GM21737 (cell line): Measurements from ENCODE around the gene TNFAIP8L1.

Experiments
- ATAC-seq: cut with Tn5 transposase; IDR thresholded peaks from one replicate; pipeline ENCODE4 v1.9.1; 2021; ENCODE audit warnings: mild to moderate bottlenecking, moderate library complexity; ENCODE audit not compliant: unreplicated experiment

TNFAIP8L1 gene

DNA sequence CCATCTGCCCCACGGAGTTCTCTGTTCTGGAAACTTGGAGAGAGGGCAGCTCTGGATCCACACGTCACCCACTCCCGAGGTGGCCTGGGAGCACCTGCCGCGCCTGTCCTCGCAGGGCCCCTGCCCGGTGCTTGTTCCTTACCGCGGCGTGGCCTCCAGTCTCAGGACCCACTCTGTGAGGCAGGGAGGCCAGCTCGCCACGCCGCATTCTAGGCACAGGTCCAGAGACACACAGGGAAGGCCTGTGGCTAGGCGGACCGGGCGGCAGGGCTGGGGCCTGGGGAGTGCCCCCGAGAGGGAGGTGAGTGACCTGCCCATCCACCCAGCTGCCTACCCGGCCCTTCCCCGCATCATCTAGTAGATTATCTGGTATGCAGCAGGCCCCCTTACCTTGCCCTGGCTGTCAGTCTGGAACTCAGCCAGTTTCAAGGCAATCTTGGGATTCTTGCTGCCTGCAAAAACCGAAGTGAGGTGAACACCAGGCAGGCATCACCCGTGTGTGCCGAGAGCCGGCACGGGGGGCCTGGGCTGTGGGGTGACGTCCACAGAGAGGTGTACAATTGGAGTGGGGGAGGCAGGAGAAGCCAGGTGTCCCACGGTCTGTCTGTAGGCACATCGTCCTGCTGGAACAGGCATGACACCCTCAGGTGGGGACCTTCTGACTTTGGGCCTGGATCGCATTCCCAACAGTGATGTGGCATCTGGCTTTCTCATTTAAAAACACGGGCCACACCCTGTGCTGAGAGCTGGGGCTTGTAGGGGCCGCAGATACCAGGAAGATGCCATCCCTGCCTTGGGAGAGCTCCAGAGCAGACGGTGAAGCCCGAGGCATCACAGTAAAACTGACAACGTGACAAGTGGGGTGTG lies 60.7 kb downstream of the TNFAIP8L1 start:
- ATAC-seq: no peak

DNA sequence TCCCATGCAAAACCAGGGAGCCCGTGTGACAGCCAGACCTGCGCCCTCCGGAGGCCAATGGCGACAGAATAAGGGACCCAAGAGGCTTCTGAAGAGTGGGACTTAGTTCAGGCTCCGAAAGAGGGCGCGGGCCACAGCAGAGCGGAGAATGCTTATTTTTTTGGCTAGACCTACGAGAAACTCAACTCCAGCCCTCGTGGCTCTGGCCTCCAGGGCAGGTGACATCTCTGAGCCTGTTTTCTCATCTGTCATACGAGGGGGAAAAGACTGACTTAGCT lies 61.3 kb downstream of the TNFAIP8L1 start:
- ATAC-seq: no peak

DNA sequence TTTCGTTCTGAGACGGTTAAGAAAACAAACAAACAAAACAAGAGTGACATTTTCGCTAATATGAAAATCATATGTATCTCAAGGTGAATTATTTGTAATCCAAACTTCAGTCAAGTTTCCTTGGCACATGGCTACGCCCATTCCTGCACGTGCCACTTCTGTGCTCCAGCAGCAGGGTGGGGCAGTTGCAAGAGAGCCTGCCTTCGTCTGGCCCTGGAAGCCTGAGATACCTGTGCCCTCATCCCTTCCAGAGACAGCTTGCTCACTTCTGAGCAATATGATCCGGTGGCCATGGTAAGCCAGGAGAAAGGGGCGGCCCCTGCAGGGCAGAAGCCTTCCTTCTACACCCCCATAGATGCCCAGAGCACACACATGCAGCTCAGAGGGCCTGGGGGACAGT lies 62.2 kb downstream of the TNFAIP8L1 start:
- no peak for ATAC-seq

DNA sequence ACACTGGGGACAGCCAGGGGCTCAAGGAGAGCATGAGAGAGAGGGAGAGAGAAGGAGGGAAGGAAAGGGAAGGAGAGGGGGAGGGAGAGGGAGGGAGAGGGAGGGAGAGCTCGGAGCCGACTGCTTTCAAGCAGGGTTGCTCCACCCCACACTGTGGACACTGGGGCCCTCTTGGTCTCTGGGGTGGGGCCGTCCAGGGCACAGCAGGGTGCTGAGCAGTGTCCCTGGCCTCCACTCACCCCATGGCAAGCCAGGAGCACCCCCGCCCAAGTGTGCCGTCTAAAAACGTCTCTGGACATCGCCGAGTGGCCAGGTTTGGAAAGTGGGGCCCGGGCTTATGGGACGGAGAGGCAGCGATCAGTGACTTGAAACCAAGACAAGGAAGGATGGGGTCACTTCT lies 63.4 kb downstream of the TNFAIP8L1 start:
- no peak for ATAC-seq

DNA sequence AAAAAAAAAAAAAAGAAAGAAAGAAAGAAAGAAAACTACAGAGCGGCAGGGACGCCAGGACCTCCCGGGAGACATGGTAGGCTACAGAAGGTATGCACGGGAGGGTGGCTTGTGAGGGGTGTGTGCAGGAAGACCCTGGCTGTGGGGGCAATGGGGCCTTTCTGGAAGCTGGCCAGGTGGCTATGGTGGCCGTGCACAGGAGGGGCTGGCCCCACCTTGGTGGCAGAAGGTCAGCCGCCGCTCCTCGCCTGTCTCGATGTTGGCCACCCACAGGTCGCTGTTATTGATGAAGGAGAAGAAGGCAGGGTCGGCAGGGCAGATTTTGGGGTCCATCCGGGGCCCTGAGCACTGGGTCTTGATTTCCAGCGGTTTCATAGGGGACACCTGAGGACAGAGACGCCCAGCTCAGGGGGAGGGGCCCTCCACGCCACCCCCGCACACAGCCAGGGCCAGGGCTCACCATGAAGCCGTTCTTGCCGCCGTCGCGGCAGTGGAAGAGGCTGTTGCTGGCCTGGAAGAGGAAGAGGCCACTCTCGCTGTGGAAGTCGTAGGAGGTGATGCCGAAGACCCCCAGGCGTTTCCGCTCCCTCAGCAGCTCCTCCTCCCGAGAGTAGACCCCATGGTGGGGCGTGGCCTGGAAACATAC lies 64.5 kb downstream of the TNFAIP8L1 start:
- no peak for ATAC-seq

DNA sequence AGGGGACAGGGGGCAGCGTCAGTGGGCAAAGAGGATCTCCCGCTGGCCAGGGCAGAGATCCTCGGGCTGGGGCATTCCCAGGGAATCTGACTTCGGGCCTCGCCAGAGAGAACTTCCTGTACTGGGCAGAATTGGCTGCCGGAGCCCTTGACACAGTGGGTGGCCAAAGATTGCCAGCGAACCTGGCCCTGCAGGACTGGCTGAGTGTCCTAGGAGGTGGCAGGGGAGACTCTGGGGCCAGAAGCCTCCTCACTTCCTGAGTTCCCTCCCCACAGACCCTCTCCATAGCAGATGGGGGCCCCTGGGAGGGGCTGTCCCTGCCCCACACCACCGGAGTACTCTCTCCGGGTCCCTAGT lies 65.0 kb downstream of the TNFAIP8L1 start:
- no peak for ATAC-seq
